ENCODE measurements around the gene STK17B.

Gene STK17B

DNA sequence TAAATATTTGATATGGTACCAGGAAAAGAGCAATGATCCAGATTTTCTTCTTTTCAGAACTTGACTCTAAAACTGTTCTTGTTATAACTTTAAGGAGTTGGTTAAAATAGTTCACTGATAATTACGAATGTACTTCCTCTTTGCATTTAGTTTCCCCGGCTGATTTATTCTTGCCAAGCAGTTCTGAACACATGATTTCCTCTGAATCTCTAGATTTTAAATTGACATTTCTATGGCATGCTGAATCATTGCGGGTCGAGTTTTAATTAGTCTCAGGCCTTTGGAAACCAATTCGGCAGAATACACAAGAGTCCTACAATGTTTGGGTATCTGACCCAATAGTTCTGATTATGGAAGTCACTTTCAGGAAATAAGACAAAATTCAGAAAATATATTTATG is 65.4 kb downstream of the STK17B start:
- no peak overlapping the region for H3K4me3 ChIP-seq (ENCODE audit: low read depth, low read length)
- peaks cover 5% of the 10 kb centered on the region; the same call in 1 of the 2 replicates for H3K4me1 ChIP-seq (ENCODE audit: control insufficient read depth, insufficient read depth, low read length)
- POLR2A ChIA-PET = no interaction called here
- TF ChIP-seq ZNF548 (tag by site-specific recombination; IDR thresholded peaks at IDR 0.05) (no peak), REPIN1 (tag by site-specific recombination; IDR thresholded peaks at IDR 0.05; ENCODE audit: low read depth) (no peak), HOXA7 (CRISPR knock-in tag; IDR thresholded peaks at IDR 0.05; ENCODE audit: borderline replicate concordance) (no peak), ZNF677 (tag by site-specific recombination; IDR thresholded peaks at IDR 0.05) (no peak), OVOL3 (tag by site-specific recombination; IDR thresholded peaks at IDR 0.05) (no peak)
- TF ChIP-seq, protein P1, sequence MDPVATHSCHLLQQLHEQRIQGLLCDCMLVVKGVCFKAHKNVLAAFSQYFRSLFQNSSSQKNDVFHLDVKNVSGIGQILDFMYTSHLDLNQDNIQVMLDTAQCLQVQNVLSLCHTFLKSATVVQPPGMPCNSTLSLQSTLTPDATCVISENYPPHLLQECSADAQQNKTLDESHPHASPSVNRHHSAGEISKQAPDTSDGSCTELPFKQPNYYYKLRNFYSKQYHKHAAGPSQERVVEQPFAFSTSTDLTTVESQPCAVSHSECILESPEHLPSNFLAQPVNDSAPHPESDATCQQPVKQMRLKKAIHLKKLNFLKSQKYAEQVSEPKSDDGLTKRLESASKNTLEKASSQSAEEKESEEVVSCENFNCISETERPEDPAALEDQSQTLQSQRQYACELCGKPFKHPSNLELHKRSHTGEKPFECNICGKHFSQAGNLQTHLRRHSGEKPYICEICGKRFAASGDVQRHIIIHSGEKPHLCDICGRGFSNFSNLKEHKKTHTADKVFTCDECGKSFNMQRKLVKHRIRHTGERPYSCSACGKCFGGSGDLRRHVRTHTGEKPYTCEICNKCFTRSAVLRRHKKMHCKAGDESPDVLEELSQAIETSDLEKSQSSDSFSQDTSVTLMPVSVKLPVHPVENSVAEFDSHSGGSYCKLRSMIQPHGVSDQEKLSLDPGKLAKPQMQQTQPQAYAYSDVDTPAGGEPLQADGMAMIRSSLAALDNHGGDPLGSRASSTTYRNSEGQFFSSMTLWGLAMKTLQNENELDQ (tag by site-specific recombination; IDR thresholded peaks at IDR 0.05; ENCODE audit: low read depth) = no peak
- no peaks in the 10 kb centered on the region for H3K36me3 ChIP-seq (ENCODE audit: control insufficient read depth in 2 of 2, insufficient read depth in 1 of 2, low read length in 2 of 2)
- no peaks in the 10 kb centered on the region for H3K9me3 ChIP-seq (ENCODE audit: control insufficient read depth, insufficient read depth, low read depth, low read length)
- no peak overlapping the region for H3K27ac ChIP-seq (ENCODE audit: extremely low read depth, low read depth, low read length)
- CTCF ChIA-PET = no interaction called here

DNA sequence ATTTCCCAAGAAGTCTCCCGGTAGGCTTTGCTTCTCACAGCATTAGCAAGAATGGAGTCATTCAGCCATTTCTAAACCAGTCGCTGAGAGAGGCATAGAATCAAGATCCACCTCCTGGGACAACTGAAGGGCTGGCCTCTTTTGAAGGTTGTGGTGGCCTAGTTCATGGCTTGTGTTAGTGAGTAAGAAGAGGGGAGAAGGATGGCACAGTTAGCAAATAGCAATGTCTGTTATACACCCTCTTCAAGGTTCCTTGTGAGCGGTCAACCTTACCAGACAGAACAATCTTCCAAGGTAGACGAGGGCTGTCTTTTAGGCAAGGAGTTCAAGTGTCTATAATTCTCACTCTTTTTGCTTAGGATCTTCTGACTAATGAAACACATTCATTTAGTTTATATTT is 67.3 kb downstream of the STK17B start:
- no peak for TF ChIP-seq HOXC10 (CRISPR knock-in tag; IDR thresholded peaks at IDR 0.05)
- TF ChIP-seq ZNF221 (tag by site-specific recombination; IDR thresholded peaks at IDR 0.05; ENCODE audit: borderline replicate concordance) = no peak
- no peak for TF ChIP-seq ZNF501 (tag by site-specific recombination; IDR thresholded peaks at IDR 0.05)
- TF ChIP-seq ZBTB7A (tag by site-specific recombination; IDR thresholded peaks at IDR 0.05; ENCODE audit: low read depth) = no peak
- TF ChIP-seq, protein P2, sequence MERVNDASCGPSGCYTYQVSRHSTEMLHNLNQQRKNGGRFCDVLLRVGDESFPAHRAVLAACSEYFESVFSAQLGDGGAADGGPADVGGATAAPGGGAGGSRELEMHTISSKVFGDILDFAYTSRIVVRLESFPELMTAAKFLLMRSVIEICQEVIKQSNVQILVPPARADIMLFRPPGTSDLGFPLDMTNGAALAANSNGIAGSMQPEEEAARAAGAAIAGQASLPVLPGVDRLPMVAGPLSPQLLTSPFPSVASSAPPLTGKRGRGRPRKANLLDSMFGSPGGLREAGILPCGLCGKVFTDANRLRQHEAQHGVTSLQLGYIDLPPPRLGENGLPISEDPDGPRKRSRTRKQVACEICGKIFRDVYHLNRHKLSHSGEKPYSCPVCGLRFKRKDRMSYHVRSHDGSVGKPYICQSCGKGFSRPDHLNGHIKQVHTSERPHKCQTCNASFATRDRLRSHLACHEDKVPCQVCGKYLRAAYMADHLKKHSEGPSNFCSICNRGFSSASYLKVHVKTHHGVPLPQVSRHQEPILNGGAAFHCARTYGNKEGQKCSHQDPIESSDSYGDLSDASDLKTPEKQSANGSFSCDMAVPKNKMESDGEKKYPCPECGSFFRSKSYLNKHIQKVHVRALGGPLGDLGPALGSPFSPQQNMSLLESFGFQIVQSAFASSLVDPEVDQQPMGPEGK (tag by site-specific recombination; IDR thresholded peaks at IDR 0.05) = no peak
- TF ChIP-seq ZNF350 (tag by site-specific recombination; IDR thresholded peaks at IDR 0.05) = no peak
- TF ChIP-seq, protein P3, sequence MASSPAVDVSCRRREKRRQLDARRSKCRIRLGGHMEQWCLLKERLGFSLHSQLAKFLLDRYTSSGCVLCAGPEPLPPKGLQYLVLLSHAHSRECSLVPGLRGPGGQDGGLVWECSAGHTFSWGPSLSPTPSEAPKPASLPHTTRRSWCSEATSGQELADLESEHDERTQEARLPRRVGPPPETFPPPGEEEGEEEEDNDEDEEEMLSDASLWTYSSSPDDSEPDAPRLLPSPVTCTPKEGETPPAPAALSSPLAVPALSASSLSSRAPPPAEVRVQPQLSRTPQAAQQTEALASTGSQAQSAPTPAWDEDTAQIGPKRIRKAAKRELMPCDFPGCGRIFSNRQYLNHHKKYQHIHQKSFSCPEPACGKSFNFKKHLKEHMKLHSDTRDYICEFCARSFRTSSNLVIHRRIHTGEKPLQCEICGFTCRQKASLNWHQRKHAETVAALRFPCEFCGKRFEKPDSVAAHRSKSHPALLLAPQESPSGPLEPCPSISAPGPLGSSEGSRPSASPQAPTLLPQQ (tag by site-specific recombination; IDR thresholded peaks at IDR 0.05) = no peak

DNA sequence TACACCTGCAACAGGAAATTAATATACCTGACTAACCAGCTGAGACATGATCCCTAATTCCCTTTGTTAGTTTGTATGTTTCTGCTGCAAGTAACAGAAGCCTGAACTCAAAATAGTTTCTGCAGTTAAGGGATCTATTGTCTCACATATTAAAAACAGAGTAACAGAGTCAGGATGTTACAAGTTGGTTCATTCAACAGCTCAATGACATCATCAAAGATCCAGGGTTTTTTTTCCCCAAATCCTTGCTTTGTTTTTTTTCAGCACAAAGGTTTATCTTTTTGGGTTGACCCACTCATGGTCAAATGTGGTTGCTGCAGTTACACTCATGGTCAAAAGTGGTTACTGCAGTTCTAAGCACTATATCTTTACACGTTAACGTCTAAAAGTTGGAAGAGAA is 67.8 kb downstream of the STK17B start:
- H3K4me1 ChIP-seq (ENCODE audit: control insufficient read depth, insufficient read depth, low read length) = peaks cover 5% of the 10 kb centered on the region; the same call in 1 of the 2 replicates
- no peak overlapping the region for H3K4me3 ChIP-seq (ENCODE audit: low read depth, low read length)
- POLR2A ChIA-PET = no interaction called here
- H3K36me3 ChIP-seq (ENCODE audit: control insufficient read depth in 2 of 2, insufficient read depth in 1 of 2, low read length in 2 of 2) = no peaks in the 10 kb centered on the region
- no peaks in the 10 kb centered on the region for H3K9me3 ChIP-seq (ENCODE audit: control insufficient read depth, insufficient read depth, low read depth, low read length)
- H3K27ac ChIP-seq (ENCODE audit: extremely low read depth, low read depth, low read length) = no peak overlapping the region
- CTCF ChIA-PET = no interaction called here
- no peak for TF ChIP-seq KLF16 (tag by site-specific recombination; IDR thresholded peaks at IDR 0.05)
- TF ChIP-seq, protein P4, sequence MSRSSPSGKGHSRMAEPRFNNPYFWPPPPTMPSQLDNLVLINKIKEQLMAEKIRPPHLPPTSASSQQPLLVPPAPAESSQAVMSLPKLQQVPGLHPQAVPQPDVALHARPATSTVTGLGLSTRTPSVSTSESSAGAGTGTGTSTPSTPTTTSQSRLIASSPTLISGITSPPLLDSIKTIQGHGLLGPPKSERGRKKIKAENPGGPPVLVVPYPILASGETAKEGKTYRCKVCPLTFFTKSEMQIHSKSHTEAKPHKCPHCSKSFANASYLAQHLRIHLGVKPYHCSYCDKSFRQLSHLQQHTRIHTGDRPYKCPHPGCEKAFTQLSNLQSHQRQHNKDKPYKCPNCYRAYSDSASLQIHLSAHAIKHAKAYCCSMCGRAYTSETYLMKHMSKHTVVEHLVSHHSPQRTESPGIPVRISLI (tag by site-specific recombination; IDR thresholded peaks at IDR 0.05) = no peak
- no peak for TF ChIP-seq ZNF324 (tag by site-specific recombination; IDR thresholded peaks at IDR 0.05)
- no peak for TF ChIP-seq ZNF664 (tag by site-specific recombination; IDR thresholded peaks at IDR 0.05)
- TF ChIP-seq IKZF3 (tag by site-specific recombination; IDR thresholded peaks at IDR 0.05) = no peak
- no peak for TF ChIP-seq ZNF560 (tag by site-specific recombination; IDR thresholded peaks at IDR 0.05; ENCODE audit: borderline replicate concordance)
- TF ChIP-seq ZNF530 (tag by site-specific recombination; IDR thresholded peaks at IDR 0.05; ENCODE audit: low read depth) = no peak
- TF ChIP-seq ZSCAN23 (tag by site-specific recombination; IDR thresholded peaks at IDR 0.05) = no peak
- no peak for TF ChIP-seq ZNF426 (tag by site-specific recombination; IDR thresholded peaks at IDR 0.05)
- TF ChIP-seq ZNF529 (tag by site-specific recombination; IDR thresholded peaks at IDR 0.05; ENCODE audit: insufficient replicate concordance) = no peak
- TF ChIP-seq ZNF354C (tag by site-specific recombination; IDR thresholded peaks at IDR 0.05; ENCODE audit: borderline replicate concordance, low read depth) = no peak
- no peak for TF ChIP-seq MZF1 (tag by site-specific recombination; IDR thresholded peaks at IDR 0.05; ENCODE audit: borderline replicate concordance)
- TF ChIP-seq BCL11B (tag by site-specific recombination; IDR thresholded peaks at IDR 0.05; ENCODE audit: low read depth) = no peak
- TF ChIP-seq ZNF433 (tag by site-specific recombination; IDR thresholded peaks at IDR 0.05; ENCODE audit: low read depth) = no peak

More for the DNA sequence above, 67.3 kb downstream of the STK17B start:
- Histone ChIP-seq H3K9me3 (ENCODE audit: control insufficient read depth, insufficient read depth, low read depth, low read length) (no peaks in the 10 kb centered on the region), H3K4me1 (ENCODE audit: control insufficient read depth, insufficient read depth, low read length) (peaks cover 5% of the 10 kb centered on the region; the same call in 1 of the 2 replicates), H3K4me3 (ENCODE audit: low read depth, low read length) (no peak overlapping the region), H3K36me3 (ENCODE audit: control insufficient read depth in 2 of 2, insufficient read depth in 1 of 2, low read length in 2 of 2) (no peaks in the 10 kb centered on the region), H3K27ac (ENCODE audit: extremely low read depth, low read depth, low read length) (no peak overlapping the region)
- POLR2A ChIA-PET = no interaction called here
- CTCF ChIA-PET = no interaction called here
